ENCODE results near the gene KAZALD1. TPM values are rescaled to one million over a fixed set of nuclear protein-coding genes. Genes with fewer than 3 reads are reported as not detected.

Gene KAZALD1
- total and polyA plus RNA-seq, 4 donors: 4.1 to 12.1 (median 7.4) TPM

GRCh38 chr10:101075775-101076174, 14.0 kb downstream of the KAZALD1 start:
- no peak for ATAC-seq (ENCODE audit: insufficient read depth, low FRiP score)

GRCh38 chr10:101076630-101077029, 14.8 kb downstream of the KAZALD1 start:
- Histone ChIP-seq H3K27ac (ENCODE audit: low read depth in 1 of 2, low read length in 1 of 2) (no peak overlapping the region), H3K4me3 (no peak overlapping the region), H3K9ac (ENCODE audit: insufficient read depth in 1 of 2, low read length in 2 of 2) (no peak overlapping the region), H3K27me3 (ENCODE audit: control insufficient read depth in 3 of 3, insufficient read depth in 3 of 3, low read length in 2 of 3) (peaks cover 4 to 48% (median 23%) of the 10 kb centered on the region in 3 donors), H3K4me1 (ENCODE audit: control insufficient read depth in 5 of 5, insufficient read depth in 5 of 5, low read length in 5 of 5) (peaks cover 0 to 6% (median 4%) of the 10 kb centered on the region in 5 donors), H3K36me3 (ENCODE audit: control insufficient read depth in 4 of 4, insufficient read depth in 4 of 4, low read length in 4 of 4) (no peaks in the 10 kb centered on the region), H3K9me3 (ENCODE audit: control insufficient read depth in 4 of 4, insufficient read depth in 3 of 4, low read length in 3 of 4) (peaks cover 0 to 5% (median 0%) of the 10 kb centered on the region in 4 donors)
- DNase-seq: no peak
- WGBS, 2 donors: 76 to 81% methylated on average over 5 of the region's 5 CpGs
- no peak for ATAC-seq (ENCODE audit: insufficient read depth, low FRiP score)
- TF ChIP-seq CTCF (IDR thresholded peaks at IDR 0.05; ENCODE audit: control extremely low read depth, extremely low read depth): no peak

More at GRCh38 chr10:101075775-101076174, 14.0 kb downstream of the KAZALD1 start:
- DNase-seq: no peak
- Histone ChIP-seq H3K4me3 (no peak overlapping the region), H3K4me1 (ENCODE audit: control insufficient read depth in 5 of 5, insufficient read depth in 5 of 5, low read length in 5 of 5) (peaks cover 0 to 6% (median 4%) of the 10 kb centered on the region in 5 donors), H3K9me3 (ENCODE audit: control insufficient read depth in 4 of 4, insufficient read depth in 3 of 4, low read length in 3 of 4) (peaks cover 0 to 5% (median 0%) of the 10 kb centered on the region in 4 donors), H3K36me3 (ENCODE audit: control insufficient read depth in 4 of 4, insufficient read depth in 4 of 4, low read length in 4 of 4) (no peaks in the 10 kb centered on the region), H3K9ac (ENCODE audit: insufficient read depth in 1 of 2, low read length in 2 of 2) (no peak overlapping the region), H3K27ac (ENCODE audit: low read depth in 1 of 2, low read length in 1 of 2) (no peak overlapping the region), H3K27me3 (ENCODE audit: control insufficient read depth in 3 of 3, insufficient read depth in 3 of 3, low read length in 2 of 3) (peaks cover 4 to 48% (median 23%) of the 10 kb centered on the region in 3 donors)
- TF ChIP-seq CTCF (IDR thresholded peaks at IDR 0.05; ENCODE audit: control extremely low read depth, extremely low read depth): no peak
- WGBS, 2 donors: 11 to 13% methylated on average over 4 of the region's 4 CpGs

- WGBS, 2 donors: 78 to 100% methylated on average over 1 of the region's 1 CpG
- peaks cover 0 to 30% (median 11%) of the 10 kb centered on the region in 3 donors for H3K27me3 ChIP-seq (ENCODE audit: control insufficient read depth in 3 of 3, insufficient read depth in 3 of 3, low read length in 2 of 3)
These were observed 18.1 kb downstream of the KAZALD1 start for GRCh38 chr10:101079874-101080273.

More at GRCh38 chr10:101079874-101080273, 18.1 kb downstream of the KAZALD1 start:
- DNase-seq: no peak
- no peak overlapping the region for H3K9ac ChIP-seq (ENCODE audit: insufficient read depth in 1 of 2, low read length in 2 of 2)
- H3K4me3 ChIP-seq: no peak overlapping the region
- no peaks in the 10 kb centered on the region for H3K36me3 ChIP-seq (ENCODE audit: control insufficient read depth in 4 of 4, insufficient read depth in 4 of 4, low read length in 4 of 4)
- TF ChIP-seq CTCF (IDR thresholded peaks at IDR 0.05; ENCODE audit: control extremely low read depth, extremely low read depth): no peak
- peaks cover 0 to 6% (median 4%) of the 10 kb centered on the region in 5 donors for H3K4me1 ChIP-seq (ENCODE audit: control insufficient read depth in 5 of 5, insufficient read depth in 5 of 5, low read length in 5 of 5)
- H3K9me3 ChIP-seq (ENCODE audit: control insufficient read depth in 4 of 4, insufficient read depth in 3 of 4, low read length in 3 of 4): no peaks in the 10 kb centered on the region
- no peak for ATAC-seq (ENCODE audit: insufficient read depth, low FRiP score)
- no peak overlapping the region for H3K27ac ChIP-seq (ENCODE audit: low read depth in 1 of 2, low read length in 1 of 2)
